HG02610 (cell line): ENCODE results near the gene NELL1.

Experiments used
- ATAC-seq: cut with Tn5 transposase; IDR thresholded peaks from one replicate; pipeline ENCODE4 v1.9.1; 2021; ENCODE audit warnings: mild to moderate bottlenecking, moderate library complexity; ENCODE audit not compliant: unreplicated experiment

Gene NELL1

GRCh38 chr11:21622995-21623394, 953.6 kb downstream of the NELL1 start:
- no peak for ATAC-seq
